ENCODE results near the gene TP53AIP1. TPM values are rescaled to one million over a fixed set of nuclear protein-coding genes. Genes with fewer than 3 reads are reported as not detected.

TP53AIP1 gene
- total and polyA plus RNA-seq, 10 of the 15 experiments (the other 5 are each of a cell fraction or from before 2014, with no cell fraction given), result 0.01 TPM; not detected in 9

DNA sequence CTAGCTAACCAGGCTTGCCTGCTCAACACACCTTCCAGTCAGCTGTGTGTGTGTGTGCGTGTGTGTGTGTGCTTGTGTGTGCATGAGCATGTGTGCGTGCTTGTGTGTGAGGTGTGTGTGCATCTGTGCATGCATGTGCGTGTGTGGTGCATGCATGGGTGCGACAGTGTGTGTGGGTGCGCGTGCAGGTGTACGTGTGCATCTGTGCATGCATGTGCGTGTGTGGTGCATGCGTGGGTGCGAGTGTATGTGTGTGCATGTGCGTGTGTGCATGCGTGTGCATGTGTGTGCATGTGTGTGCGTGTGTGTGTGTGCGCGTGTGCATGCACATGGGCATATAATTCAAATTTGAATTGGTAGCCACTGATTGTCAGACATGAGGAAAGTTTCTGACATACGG lies 10.5 kb upstream of the TP53AIP1 start (continued):
- TF ChIP-seq, protein P1, sequence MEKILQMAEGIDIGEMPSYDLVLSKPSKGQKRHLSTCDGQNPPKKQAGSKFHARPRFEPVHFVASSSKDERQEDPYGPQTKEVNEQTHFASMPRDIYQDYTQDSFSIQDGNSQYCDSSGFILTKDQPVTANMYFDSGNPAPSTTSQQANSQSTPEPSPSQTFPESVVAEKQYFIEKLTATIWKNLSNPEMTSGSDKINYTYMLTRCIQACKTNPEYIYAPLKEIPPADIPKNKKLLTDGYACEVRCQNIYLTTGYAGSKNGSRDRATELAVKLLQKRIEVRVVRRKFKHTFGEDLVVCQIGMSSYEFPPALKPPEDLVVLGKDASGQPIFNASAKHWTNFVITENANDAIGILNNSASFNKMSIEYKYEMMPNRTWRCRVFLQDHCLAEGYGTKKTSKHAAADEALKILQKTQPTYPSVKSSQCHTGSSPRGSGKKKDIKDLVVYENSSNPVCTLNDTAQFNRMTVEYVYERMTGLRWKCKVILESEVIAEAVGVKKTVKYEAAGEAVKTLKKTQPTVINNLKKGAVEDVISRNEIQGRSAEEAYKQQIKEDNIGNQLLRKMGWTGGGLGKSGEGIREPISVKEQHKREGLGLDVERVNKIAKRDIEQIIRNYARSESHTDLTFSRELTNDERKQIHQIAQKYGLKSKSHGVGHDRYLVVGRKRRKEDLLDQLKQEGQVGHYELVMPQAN (conservative IDR thresholded peaks at IDR 0.05), result no peak
- TF ChIP-seq, protein P2, sequence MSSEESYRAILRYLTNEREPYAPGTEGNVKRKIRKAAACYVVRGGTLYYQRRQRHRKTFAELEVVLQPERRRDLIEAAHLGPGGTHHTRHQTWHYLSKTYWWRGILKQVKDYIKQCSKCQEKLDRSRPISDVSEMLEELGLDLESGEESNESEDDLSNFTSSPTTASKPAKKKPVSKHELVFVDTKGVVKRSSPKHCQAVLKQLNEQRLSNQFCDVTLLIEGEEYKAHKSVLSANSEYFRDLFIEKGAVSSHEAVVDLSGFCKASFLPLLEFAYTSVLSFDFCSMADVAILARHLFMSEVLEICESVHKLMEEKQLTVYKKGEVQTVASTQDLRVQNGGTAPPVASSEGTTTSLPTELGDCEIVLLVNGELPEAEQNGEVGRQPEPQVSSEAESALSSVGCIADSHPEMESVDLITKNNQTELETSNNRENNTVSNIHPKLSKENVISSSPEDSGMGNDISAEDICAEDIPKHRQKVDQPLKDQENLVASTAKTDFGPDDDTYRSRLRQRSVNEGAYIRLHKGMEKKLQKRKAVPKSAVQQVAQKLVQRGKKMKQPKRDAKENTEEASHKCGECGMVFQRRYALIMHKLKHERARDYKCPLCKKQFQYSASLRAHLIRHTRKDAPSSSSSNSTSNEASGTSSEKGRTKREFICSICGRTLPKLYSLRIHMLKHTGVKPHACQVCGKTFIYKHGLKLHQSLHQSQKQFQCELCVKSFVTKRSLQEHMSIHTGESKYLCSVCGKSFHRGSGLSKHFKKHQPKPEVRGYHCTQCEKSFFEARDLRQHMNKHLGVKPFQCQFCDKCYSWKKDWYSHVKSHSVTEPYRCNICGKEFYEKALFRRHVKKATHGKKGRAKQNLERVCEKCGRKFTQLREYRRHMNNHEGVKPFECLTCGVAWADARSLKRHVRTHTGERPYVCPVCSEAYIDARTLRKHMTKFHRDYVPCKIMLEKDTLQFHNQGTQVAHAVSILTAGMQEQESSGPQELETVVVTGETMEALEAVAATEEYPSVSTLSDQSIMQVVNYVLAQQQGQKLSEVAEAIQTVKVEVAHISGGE (CRISPR knock-in tag; IDR thresholded peaks at IDR 0.05), result no peak
- TF ChIP-seq BMI1 (IDR thresholded peaks at IDR 0.05; ENCODE audit: borderline replicate concordance), result no peak

DNA sequence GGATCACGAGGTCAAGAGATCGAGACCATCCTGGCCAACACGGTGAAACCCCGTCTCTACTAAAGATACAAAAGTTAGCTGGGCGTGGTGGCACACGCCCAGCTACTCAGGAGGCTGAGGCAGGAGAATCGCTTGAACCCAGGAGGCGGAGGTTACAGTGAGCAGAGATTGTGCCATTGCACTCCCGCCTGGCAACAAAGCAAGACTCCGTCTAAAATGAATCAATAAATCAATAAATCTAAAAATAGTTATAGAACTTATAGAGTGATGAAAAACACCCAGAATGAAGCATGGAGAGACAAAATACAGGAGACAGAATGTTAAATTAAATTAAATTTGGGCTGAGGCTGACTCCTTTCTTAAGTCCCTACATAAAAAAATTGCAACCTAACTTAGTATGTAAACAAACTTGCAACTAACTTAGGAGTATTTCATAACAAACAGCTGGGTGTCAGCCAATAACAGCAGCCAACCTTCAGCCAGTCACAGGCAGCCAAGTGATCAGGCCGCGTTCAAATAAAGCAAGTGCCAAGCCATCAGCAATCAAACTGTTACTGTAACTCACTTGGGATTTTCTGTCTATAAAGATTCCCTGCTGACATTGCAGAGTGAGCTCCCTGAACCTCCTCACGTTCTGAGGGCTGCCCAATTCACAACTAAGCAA lies 7.3 kb upstream of the TP53AIP1 start:
- H3K4me1 ChIP-seq (ENCODE audit: control insufficient read depth, insufficient read depth, low read length), result no peaks in the 10 kb centered on the region
- intact Hi-C loops (cut with micrococcal nuclease; ENCODE audit: unreplicated experiment) (no loop called here), in situ Hi-C loops (cut with MboI) (no loop called here)
- BruUV-seq (replicated peaks), result no TSS peak
- no peak for TF ChIP-seq DPF2 (IDR thresholded peaks at IDR 0.05)
- TF ChIP-seq, protein P3, sequence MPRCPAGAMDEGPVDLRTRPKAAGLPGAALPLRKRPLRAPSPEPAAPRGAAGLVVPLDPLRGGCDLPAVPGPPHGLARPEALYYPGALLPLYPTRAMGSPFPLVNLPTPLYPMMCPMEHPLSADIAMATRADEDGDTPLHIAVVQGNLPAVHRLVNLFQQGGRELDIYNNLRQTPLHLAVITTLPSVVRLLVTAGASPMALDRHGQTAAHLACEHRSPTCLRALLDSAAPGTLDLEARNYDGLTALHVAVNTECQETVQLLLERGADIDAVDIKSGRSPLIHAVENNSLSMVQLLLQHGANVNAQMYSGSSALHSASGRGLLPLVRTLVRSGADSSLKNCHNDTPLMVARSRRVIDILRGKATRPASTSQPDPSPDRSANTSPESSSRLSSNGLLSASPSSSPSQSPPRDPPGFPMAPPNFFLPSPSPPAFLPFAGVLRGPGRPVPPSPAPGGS (IDR thresholded peaks at IDR 0.05; ENCODE audit: borderline replicate concordance, insufficient read depth, low read depth, low read length, poor library complexity, severe bottlenecking), result no peak
- ChIA-PET CTCF (interaction anchor here (1.1 to 20.8 kb wide), 5 partner anchors 8 to 792 kb away, joined by 3 to 480 read pairs (median 6); partner anchors contain the start of gene KCNJ5), SMC1A (ENCODE audit: uncharacterized antibody, unreplicated experiment) (interaction anchor here (1.4 to 14.9 kb wide), 2 partner anchors 21 to 61 kb away, joined by 3 to 249 read pairs; partner anchors contain the start of gene KCNJ5), RAD21 (ENCODE audit: unreplicated experiment) (interaction anchor here (0.6 to 2.6 kb wide), 2 partner anchors 40 to 65 kb away, joined by 3 to 39 read pairs; no protein-coding TSS in a partner anchor), POLR2A (no interaction called here)
- H3K9ac ChIP-seq (ENCODE audit: control insufficient read depth, insufficient read depth, low read length), result no peak overlapping the region
- no peaks in the 10 kb centered on the region for H3K9me3 ChIP-seq (replicated peaks; ENCODE audit: control insufficient read depth, insufficient read depth, low read length)
- H2AFZ ChIP-seq (ENCODE audit: control insufficient read depth, low read depth, low read length), result no peak overlapping the region
- WGBS (ENCODE audit: insufficient coverage, insufficient replicate concordance, low lambda C conversion rate, missing lambda C conversion rate), result 38% methylated on average over 13 of the region's 13 CpGs
- H3K36me3 ChIP-seq (ENCODE audit: control insufficient read depth in 2 of 2, insufficient read depth in 2 of 2, low read length in 1 of 2), result no peaks in the 10 kb centered on the region
- ATAC-seq (no peak), FAIRE-seq (no peak), DNase-seq (ENCODE audit: low read depth, low spot score) (no peak)
- no peaks in the 10 kb centered on the region for H3K79me2 ChIP-seq (ENCODE audit: control insufficient read depth, insufficient read depth, low read length)
- no peak overlapping the region for H3K4me3 ChIP-seq
- H3K4me2 ChIP-seq (ENCODE audit: control insufficient read depth, insufficient read depth), result no peak overlapping the region
- no peak overlapping the region for H3K27ac ChIP-seq (ENCODE audit: control insufficient read depth, insufficient read depth)
- no peaks in the 10 kb centered on the region for H4K20me1 ChIP-seq (ENCODE audit: control insufficient read depth, insufficient read depth)
- H3K27me3 ChIP-seq (replicated peaks in 1 of 2; ENCODE audit: control insufficient read depth in 2 of 2, insufficient read depth in 2 of 2, low read length in 1 of 2), result peaks cover 0 to 1% of the 10 kb centered on the region in 2 experiments; a peak in 2 of 4 replicates

Measured in GM12878 (cell line).